ENCODE measurements around the gene DLAT. TPM values are rescaled to one million over a fixed set of nuclear protein-coding genes. Genes with fewer than 3 reads are reported as not detected.
"Not testable (repeated sequence)": the region's sequence is repeated elsewhere in the genome, so short reads cannot be mapped to it uniquely, and the experiment has no call there.

The DLAT gene
- 39.2 TPM for polyA plus RNA-seq (ENCODE audit: insufficient read length)

GRCh38 chr11:112024773-112025678 is at the start of gene DLAT:
DLAT (plus strand) TSS chr11:112025408; CDS start chr11:112025473, 65 bp downstream.
- peak; percentile 85 for DNase-seq

- no peak for DNase-seq
These were observed 49.0 kb upstream of the DLAT start for GRCh38 chr11:111976119-111976766.

- DNase-seq = no peak
These were observed 48.5 kb upstream of the DLAT start for GRCh38 chr11:111976767-111977145.

- DNase-seq = peak; percentile 47
These were observed 47.8 kb upstream of the DLAT start for GRCh38 chr11:111977146-111978027.

- peak; percentile 79 for DNase-seq
These were observed 47.0 kb upstream of the DLAT start for GRCh38 chr11:111978028-111978771.

GRCh38 chr11:111980062-111980461 is 45.1 kb upstream of the DLAT start:
- no peak for DNase-seq

GRCh38 chr11:111981270-111981669 is 43.9 kb upstream of the DLAT start:
- DNase-seq = no peak

- no peak for DNase-seq
These were observed 43.2 kb upstream of the DLAT start for GRCh38 chr11:111982019-111982464.

- no peak for DNase-seq
These were observed 42.5 kb upstream of the DLAT start for GRCh38 chr11:111982541-111983186.

GRCh38 chr11:111983187-111983986 is 41.8 kb upstream of the DLAT start:
- DNase-seq = no peak

- no peak for DNase-seq
These were observed 38.6 kb upstream of the DLAT start for GRCh38 chr11:111986589-111986988.

GRCh38 chr11:111990381-111990780 is 34.8 kb upstream of the DLAT start:
- no peak for DNase-seq

GRCh38 chr11:111992206-111992855 is 32.9 kb upstream of the DLAT start:
- DNase-seq = no peak

GRCh38 chr11:111996129-111996528 is 29.1 kb upstream of the DLAT start:
- DNase-seq = no peak

GRCh38 chr11:111996669-111997068 is 28.5 kb upstream of the DLAT start:
- not testable (repeated sequence) for DNase-seq

GRCh38 chr11:111999111-111999510 is 26.1 kb upstream of the DLAT start:
- DNase-seq = no peak

GRCh38 chr11:112000703-112001102 is 24.5 kb upstream of the DLAT start:
- DNase-seq = no peak

- no peak for DNase-seq
These were observed 22.6 kb upstream of the DLAT start for GRCh38 chr11:112002491-112003216.

GRCh38 chr11:112004389-112004788 is 20.8 kb upstream of the DLAT start:
- no peak for DNase-seq
